Adipose tissue (tissue), 3 donors: ENCODE measurements around the gene TMED3. TPM values are rescaled to one million over a fixed set of nuclear protein-coding genes. Genes with fewer than 3 reads are reported as not detected.

ENCODE experiments used
- H3K27ac ChIP-seq: one replicate; pipeline ENCODE4 v1.5.1; 2013; ENCODE audit warnings: low read depth, low read length
- WGBS, 3 donors: extraction: QIAGEN DNeasy Blood & Tissue Kit; methylation state at CpG; one replicate each; pipeline ENCODE4 v1.1.7; 2013; 5-methylcytosine and 5-hydroxymethylcytosine counted together
- polyA plus RNA-seq, 3 donors: library from polyadenylated mRNA; stranded (reverse); fragments of 200-250 nt; gene quantifications; one replicate each; pipeline ENCODE4 v1.2.3, GENCODE V29; 2013
- donor health status: healthy with polysubstance abuse.
- donor health status: Bipolar disorder and iron deficiency.
- donor health status: healthy.

TMED3 gene
- polyA plus RNA-seq, 3 donors = 25.1 to 138 (median 43.0) TPM

DNA sequence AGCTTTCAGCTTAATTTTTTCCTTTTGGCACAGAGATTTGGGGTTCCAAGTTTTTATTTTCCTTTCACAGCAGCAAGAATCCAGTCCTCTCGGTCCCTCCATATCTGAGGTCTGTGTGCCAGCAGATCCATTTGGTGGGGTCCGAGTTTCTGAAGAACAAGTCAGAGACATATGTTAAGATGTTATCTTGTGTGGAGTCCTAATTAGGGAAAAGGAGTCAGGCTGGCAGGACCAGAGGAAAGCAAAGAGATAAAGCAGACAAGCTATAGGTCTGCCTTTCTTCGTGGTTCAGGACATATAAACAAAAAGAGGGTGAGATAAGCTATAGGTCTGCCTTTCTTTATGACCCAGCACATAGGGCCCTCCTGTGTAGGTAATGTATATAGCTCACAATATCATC, 54.9 kb downstream of the TMED3 start:
- 53 to 77% (median 65%) methylated on average over 3 of the region's 3 CpGs for WGBS, 3 donors
- H3K27ac ChIP-seq = no peak overlapping the region

DNA sequence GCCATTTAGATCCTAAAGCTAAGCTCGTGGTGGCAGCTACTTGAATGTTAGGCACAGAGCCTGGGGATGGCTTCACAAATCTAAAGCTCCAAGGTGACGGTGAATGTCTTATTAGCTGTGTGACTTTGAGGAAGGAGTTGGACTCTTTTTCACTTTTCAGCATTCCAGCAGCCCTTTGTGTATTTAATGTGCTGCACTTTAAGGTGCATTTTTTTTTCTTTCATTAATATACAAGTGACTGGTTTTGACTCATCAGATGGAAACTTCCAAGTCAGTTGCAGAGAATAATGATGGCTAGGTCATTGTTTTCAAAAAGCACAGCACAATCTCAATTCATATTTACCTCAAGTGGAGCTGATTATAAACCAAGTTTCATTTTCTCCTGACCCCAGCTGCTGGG, 55.8 kb downstream of the TMED3 start:
- H3K27ac ChIP-seq = no peak overlapping the region
- 80 to 86% (median 85%) methylated on average over 2 of the region's 2 CpGs for WGBS, 3 donors

- 79 to 100% (median 81%) methylated on average over 1 of the region's 1 CpG for WGBS, 3 donors
- no peak overlapping the region for H3K27ac ChIP-seq
These were observed 59.8 kb downstream of the TMED3 start for GRCh38 chr15:79370716-79371115.

DNA sequence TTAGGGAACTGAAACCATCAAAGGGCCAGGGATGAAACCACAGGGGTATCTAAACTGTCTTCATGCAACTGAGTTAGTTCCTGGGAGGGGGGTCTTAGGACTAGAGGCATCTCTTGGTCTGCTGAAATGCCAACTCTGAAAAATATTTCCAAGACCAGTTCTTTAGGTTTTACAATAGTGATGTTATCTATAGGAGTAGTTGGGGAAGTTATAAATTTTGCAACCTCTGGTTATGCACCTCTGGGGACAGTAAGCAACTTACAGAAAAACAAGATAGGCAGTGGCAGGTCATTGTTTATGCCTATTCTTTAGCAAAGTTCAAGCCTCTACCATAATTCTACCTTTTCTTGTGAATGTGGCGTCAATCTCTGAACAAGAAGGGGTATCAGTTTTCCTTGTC, 60.7 kb downstream of the TMED3 start:
- no peak overlapping the region for H3K27ac ChIP-seq
- WGBS, 3 donors = 92 to 97% (median 94%) methylated on average over 1 of the region's 1 CpG

GRCh38 chr15:79372428-79372827, 61.5 kb downstream of the TMED3 start:
- H3K27ac ChIP-seq = no peak overlapping the region
- 55 to 75% (median 60%) methylated on average over 2 of the region's 2 CpGs for WGBS, 3 donors

Other genes with a start within 250 kb of the TMED3 start
- 1 to 10 TPM in 1 of 3 donors, under 1 TPM in 2; 0.13 to 1.1 (median 0.79) TPM for gene RASGRF1, start 220.3 kb upstream of the TMED3 start, polyA plus RNA-seq
- gene ANKRD34C, start 28.4 kb upstream of the TMED3 start, polyA plus RNA-seq = under 1 TPM in 1 of 3 donors, not detected in 2; 0.01 TPM
- under 1 TPM; 0.07 to 0.49 (median 0.22) TPM for gene MINAR1, start 121.2 kb downstream of the TMED3 start, polyA plus RNA-seq